ENCODE data around the gene AQP2.

DNA sequence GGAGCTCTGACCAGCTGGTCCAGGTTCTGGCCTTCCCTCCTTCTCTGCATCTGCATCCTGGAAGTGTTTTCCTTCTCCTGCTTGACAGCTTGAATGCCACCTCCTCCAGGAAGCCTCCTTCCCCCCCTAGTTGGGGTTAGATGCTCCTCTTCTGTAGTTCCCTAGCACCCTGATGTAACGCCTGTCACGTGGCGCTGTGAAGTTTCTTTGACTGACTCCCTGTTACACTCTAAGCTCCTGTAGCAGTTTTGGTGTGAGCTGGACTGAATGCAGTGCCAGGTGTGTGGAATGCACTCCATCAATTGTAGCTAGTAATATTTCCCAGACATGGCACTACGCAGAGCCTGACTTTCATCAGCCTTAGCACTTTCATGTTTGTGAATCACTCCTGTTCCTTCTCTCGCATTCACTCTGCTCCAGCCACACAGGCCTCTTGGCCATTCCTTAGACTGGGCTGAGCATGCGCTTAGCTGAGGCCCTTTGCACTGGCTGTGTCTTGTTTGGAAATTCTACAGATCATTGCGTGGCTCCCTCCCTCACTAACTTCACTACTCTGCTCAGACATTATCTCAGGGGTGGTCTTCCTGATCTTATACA, 44.7 kb upstream of the AQP2 start:
- TF ChIP-seq, protein P1, sequence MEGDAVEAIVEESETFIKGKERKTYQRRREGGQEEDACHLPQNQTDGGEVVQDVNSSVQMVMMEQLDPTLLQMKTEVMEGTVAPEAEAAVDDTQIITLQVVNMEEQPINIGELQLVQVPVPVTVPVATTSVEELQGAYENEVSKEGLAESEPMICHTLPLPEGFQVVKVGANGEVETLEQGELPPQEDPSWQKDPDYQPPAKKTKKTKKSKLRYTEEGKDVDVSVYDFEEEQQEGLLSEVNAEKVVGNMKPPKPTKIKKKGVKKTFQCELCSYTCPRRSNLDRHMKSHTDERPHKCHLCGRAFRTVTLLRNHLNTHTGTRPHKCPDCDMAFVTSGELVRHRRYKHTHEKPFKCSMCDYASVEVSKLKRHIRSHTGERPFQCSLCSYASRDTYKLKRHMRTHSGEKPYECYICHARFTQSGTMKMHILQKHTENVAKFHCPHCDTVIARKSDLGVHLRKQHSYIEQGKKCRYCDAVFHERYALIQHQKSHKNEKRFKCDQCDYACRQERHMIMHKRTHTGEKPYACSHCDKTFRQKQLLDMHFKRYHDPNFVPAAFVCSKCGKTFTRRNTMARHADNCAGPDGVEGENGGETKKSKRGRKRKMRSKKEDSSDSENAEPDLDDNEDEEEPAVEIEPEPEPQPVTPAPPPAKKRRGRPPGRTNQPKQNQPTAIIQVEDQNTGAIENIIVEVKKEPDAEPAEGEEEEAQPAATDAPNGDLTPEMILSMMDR (IDR thresholded peaks at IDR 0.05), result no peak
- TF ChIP-seq POLR2A (IDR thresholded peaks at IDR 0.05), result no peak
